IPS-11a (cell line): ENCODE results near the gene RBM47.
A peak's percentile ranks its signal among the peaks of the same experiment; 100 is the strongest.

Experiments used
- H3K4me3 ChIP-seq: one replicate; pipeline ENCODE4 v1.5.1; 2013; ENCODE audit warnings: low read depth, low read length, control low read depth

Gene RBM47

DNA sequence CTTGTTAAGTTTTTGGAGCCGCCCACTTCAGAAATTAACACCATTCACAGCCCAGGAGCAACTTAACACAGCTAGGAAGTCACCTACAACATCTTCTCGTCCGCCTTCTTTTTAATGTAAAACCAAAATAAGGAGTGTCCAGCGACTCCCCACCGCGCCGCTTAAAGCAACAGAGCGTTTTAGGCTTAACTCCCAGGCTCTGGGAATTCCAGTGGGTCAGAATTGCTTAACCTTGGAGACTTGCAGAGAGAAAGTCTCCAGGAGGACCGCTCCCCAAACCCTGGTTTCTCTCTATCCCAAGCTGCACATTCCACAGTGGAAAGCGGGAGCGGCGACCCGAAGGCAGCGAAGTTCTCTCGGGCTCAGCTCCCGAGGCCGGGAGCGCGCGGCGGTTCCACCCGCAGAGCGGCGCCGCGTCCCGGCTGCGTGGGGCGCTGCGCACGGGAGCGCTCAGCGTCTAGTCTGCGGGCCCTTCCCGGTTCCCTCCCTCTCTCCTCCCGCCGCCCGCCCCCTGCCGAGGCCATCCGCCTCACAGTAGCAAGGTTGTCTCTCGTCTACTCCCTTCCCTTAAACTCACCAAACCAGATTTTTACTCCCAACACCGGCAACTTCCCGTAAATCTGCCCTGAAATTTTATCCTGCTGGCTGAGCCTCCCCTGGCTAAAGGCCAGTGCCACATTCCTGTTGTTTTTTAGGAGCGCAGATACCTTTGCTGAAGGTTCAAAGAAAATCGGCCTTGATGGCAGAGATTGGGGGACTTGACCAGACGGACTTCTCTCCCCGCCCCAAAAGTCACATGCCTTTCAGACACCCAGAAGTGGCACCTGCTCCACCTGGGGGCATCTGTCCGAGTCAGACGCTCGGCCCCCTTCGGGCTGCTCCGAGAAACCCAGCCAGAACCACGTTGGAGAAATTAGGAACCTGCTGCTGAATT, at the start of gene RBM47:
Gene RBM47 (minus strand): TSS at position 464 of the 934 bp plus-strand sequence. CDS start 190,971 bp downstream, outside the sequence.
- H3K4me3 ChIP-seq: peak within 1 kb of the TSS; percentile 68

GRCh38 chr4:40678421-40678820, 48.8 kb upstream of the RBM47 start:
- H3K4me3 ChIP-seq: no peak overlapping the region

DNA sequence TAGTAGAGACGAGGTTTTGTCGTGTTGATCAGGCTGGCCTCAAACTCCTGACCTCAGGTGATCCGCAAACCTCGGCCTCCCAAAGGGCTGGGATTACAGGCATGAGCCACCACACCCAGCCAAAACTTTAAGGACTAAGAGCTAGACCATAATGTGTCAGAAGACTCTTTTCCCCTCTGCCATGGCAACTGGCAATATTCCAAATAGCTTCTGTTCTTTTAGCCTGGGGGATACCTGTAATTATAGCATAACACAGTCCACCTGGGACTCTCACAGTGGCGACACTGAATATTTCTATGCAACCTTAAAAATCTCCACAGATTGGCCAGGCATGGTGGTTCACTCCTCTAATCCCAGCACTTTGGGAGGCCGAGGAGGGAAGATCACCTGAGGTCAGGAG, 45.5 kb upstream of the RBM47 start:
- H3K4me3 ChIP-seq: no peak overlapping the region

GRCh38 chr4:40672528-40673522, 43.2 kb upstream of the RBM47 start:
- H3K4me3 ChIP-seq: no peak overlapping the region

- H3K4me3 ChIP-seq: no peak overlapping the region
Measured at GRCh38 chr4:40669504-40669903, 39.8 kb upstream of the RBM47 start.

DNA sequence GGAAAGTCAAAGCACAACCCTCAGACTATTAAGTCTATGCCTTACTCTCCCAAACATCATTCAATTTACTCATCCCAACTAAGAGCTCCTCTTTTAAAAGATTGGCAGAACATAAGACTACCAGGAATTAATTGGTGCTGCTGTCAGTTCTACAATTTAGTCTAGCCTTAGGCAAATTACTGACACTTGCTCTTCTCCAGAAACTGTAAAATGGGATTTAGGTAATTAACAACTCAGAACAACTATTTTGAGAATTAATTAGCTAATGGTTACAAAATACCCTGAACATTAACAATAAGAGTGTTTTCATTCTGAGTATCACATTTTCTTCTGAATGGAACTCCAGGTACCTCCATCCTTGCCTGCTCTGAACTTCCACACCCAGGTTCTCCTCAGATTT, 36.2 kb upstream of the RBM47 start:
- no peak overlapping the region for H3K4me3 ChIP-seq

DNA sequence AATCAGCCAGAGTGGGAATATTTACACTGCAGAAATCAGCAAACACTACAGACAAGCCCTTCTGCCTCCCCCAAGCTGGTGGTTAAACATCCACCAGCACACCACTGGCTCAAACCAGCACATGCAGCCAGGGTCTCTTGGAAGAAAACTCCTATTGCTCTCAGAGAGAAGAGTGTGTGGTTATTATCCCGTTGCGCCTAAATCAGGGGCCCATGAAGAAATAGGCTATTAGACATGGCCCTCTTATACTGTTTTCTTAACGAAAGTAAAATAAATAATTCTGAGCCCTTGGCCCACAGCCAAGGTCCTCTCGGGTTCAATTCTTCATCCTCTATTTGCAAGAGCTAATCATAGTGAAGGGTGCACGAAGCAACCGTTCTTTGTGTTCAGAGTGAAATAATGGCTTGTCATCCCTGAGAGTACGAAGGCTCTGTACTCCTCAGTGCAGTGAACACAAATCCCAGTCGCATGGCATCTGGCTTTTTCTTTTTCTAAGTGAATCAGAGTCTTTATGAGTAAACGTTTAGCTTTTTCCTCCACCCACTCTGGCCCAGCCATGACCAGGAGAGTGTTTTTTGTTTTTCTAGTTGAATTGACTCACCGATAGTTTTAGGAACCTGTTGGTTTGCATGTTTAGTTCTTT, 33.4 kb upstream of the RBM47 start:
- H3K4me3 ChIP-seq: no peak overlapping the region

DNA sequence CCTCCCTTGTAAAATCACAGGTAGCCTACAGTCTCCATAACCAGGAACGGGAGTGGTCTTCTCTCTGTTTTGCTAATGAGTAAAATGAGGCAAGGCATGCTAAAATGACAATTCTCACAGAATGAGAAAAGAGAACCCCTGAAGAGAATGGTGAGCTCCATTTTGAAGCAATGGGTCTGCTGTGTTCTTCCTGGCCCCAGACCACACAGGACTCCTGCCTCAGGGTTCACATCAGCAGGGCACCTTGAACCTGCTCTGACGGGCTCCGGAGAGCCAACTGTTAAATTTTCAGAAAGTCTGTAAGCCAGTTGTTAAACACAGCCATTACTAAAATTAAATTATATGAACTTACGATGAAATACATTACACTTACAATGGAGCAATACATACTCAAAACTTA, 32.1 kb upstream of the RBM47 start:
- no peak overlapping the region for H3K4me3 ChIP-seq

DNA sequence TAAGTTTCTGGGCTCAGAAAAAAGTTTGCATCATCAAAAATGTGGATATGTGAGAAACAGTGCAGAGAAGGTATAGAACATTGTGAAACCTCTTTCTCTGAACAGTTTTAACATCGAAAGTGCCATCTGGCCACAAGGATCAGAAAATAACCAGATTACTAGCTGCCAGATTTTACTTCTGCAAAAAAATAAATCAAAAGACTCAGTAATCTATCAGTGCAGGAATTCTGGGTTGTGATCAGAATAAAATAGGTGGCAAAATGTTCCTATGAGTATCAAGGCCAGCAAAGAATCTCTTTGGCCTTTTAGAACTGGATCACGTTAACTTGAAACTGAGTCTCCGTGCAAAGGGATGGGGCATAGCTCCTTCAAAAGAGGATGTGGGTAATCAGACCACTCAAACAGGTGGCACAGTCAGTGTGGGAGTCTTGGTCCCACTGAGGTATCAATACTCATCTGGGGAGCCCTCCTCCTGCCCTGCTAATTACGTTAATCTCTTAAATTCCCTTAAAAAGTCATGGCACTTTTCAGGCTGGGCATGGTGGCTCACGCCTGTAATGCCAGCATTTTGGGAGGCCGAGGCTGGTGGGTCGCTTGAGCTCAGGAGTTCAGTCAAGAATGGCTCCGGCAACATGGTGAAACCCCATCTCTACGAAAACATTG, 26.7 kb upstream of the RBM47 start:
- no peak overlapping the region for H3K4me3 ChIP-seq

DNA sequence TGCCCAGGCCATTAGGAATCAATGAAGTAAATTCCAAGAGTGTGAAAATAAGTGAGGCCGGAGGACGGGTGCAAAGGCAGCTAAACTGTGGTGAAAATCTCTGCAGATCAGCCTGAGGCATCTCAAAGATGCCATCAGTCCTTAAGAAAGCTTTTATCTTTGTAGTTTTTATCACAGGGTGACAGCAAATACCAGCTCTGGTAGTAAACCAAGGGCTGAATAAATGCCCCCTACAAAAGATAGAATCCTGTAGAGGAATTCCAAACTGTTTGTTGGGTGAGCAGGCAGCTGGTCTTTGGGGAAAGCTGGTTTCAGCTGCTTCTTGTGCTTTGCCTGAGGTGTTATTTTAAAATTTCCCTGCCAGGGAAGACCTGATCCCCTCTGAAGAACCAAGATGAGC, 21.6 kb upstream of the RBM47 start:
- H3K4me3 ChIP-seq: no peak overlapping the region

DNA sequence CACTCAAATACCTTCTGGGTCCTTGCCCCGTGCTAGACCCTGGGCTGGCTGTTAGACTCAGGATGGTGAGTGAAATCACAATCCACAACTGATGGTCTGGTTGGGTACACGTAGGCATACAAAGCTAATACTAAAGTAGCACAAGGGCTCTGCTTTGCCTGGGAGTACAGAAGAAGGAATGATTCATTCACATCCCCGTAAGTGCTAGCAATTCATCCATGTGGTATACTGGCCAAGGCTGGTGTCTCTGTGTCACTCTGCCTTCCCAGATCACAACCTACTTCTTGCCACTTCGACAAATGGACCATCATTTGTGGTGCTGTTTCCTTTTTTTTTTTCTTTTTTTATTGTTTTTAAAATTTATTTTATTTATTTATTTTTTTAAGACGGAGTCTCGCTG, 19.7 kb upstream of the RBM47 start:
- H3K4me3 ChIP-seq: no peak overlapping the region

DNA sequence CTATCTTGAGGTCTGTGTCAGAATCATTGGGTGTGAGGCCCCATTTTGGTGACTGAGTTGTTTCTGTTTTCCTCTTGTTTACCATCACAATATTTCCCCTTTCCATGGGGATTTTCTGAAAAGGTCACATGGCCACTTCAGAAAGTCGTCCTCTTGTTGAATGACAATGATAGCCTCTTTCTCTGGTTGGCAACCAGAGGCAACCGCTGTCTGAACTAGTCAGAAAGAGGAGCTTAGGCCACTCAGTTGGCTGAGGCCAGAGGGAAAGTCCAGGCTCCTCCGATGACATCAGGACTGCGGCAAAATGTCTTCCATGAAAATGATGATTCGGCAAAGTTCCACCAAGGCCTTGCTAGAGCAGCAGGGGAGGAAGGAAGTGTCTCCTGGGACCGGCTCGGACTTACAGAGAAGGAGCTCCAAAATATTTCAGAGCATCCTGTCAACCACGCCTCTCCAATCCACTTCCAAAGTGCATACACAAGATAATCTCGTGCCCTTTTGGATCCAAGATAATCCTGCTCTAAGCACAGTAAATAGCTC, 19.1 kb upstream of the RBM47 start:
- no peak overlapping the region for H3K4me3 ChIP-seq

DNA sequence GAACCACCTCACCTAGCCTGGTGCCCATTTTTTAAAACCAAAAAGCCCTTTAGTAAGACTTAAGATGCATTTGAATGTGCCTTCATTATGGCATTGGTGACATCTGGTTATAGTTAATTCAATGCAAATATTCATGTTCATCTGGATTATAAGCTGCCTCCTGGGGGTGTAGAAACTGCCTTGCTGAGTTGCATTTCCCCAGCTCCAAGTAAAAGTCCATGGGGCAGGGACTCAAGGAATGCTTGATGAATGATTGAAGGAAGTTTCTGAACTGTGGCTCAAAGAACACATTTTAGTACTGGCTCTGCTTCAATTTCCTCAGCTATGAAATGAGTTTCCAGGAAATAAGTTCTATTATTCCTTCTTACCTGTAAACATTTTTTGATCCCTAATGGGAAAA, 18.5 kb upstream of the RBM47 start:
- no peak overlapping the region for H3K4me3 ChIP-seq

- H3K4me3 ChIP-seq: no peak overlapping the region
Measured at GRCh38 chr4:40645586-40645985, 15.9 kb upstream of the RBM47 start.

GRCh38 chr4:40632080-40632479, 2.4 kb upstream of the RBM47 start:
- H3K4me3 ChIP-seq: no peak overlapping the region

- peak overlapping the region; percentile 68 for H3K4me3 ChIP-seq
Measured at GRCh38 chr4:40630335-40631021, 814 bp upstream of the RBM47 start.

DNA sequence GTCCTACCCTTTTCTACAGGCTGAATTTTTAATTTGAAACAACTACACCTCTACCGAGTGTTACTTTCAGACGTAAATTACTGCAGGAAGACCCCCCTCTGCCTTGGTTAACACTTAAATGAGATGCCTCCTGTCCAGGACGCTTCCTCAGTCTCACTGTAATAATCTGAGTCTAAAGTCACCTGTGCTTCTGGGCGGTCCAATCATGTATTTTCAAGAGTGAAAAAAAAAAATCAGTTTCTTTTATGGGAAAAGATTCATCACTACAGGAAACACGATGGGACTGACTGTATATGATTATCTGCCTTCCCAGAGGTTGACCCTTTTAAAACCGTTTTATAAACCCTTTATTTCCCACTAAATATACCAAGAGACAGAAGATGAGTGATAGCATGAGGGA, 776 bp downstream of the RBM47 start:
- H3K4me3 ChIP-seq: peak overlapping the region; percentile 68

- H3K4me3 ChIP-seq: peak overlapping the region; percentile 36
Measured at GRCh38 chr4:40628407-40628806, 1.3 kb downstream of the RBM47 start.

- no peak overlapping the region for H3K4me3 ChIP-seq
Measured at GRCh38 chr4:40627540-40627939, 2.1 kb downstream of the RBM47 start.
